NCI-H187 treated with DMSO at 0.1 percent for 48 hours (cell line): ENCODE measurements around the gene DBP.

ENCODE experiments used
- DNase-seq: peaks from one replicate; lab custom pipeline; 2025; lab: John Stamatoyannopoulos, UW

Gene DBP

GRCh38 chr19:48627201-48627864 lies 9.8 kb downstream of the DBP start:
- no peak for DNase-seq

GRCh38 chr19:48625891-48626327 lies 11.3 kb downstream of the DBP start:
- no peak for DNase-seq

- DNase-seq, result no peak
Measured at GRCh38 chr19:48624791-48625723, 12.1 kb downstream of the DBP start.

DNA sequence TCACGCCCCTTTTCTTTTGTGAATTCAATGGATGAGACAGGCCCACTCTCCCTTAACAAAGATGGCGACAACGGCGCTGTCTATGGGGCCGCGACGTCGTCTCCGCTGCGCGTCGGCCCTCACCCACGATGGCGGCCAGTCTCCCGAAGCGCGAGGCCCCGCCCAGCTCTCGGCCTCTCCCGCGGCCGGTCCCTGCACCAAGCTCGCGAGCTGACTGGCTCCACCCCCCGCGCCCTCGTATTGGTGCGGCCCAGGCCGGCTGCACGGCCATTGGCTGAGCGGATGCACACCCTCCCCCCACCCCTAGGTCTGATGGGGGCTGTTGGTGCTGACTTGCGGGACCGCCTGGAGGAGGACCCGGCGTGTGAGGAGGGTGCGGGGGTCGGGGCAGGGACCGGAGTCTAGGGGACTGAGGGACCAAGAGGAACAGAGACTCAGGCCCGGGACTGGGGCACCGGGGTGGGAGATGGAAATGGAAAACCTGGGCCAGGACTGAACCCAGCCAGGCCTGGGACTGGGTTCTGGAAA lies 13.0 kb downstream of the DBP start:
- DNase-seq, result peak; percentile 80

DNA sequence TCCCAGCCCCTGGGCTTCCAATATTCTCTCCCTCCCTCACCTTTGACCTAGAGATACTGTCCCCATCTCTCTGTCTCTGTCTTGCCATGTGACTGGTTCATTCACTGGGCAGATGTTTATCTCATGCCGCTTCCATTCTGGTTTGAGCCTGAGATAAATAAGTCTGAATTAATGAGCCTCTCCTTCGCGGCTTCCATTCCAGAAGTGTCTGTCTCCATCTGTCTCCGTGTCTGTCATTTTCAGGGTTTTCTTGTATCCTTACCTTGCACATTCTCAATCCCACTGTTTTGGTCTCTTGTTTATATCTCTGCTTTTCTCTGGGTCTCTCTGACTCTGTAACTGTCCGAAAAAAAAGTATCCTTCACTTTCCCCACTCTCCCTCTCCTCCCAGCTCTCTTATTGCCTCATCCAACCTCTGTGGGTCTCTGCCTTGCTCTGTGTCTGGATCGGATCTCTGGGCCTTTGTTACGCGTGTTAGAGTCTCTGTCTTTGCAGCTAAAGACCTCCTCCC lies 13.6 kb downstream of the DBP start:
- DNase-seq, result no peak

DNA sequence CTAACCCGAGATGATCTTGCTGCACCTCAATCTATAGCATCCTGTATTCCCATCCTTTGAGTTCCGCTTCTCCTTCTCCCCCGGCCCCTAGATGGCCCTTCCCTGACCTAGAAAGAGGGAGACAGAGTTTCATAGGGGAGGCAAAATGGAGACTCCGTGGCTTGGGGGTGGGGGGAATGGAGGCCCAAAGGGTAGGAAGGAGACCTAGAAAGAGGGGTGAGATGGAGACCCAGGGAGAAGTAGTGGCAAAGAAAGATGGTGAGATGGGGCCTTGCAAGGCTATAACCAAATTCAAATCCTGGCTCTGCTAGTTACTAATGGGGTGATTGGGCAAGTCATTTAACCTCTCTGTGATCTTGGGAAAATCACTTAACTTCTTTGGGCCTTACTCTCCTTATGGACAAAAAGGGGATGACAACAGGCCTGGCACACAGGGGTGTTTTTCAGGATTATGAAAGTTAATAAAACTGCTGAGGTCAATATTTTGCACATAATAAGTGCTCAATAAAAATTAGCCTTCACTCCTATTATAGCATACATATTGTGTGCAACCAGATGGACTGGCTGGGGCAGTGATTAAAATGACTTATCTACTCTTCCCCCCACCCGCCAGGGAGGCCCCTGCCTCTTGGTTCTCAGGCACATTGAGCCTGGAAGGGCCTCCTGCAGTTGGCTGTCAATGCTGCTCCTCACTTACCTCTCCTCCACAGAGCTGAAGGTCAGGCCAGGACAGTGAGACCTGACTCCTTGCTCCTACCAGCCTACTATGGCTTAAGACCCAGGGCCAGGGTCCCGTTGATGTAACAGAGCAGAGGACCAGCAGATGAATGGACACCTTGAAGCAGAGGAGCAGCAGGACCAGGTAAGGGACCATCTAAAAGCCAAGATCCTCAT lies 17.2 kb downstream of the DBP start:
- no peak for DNase-seq

DNA sequence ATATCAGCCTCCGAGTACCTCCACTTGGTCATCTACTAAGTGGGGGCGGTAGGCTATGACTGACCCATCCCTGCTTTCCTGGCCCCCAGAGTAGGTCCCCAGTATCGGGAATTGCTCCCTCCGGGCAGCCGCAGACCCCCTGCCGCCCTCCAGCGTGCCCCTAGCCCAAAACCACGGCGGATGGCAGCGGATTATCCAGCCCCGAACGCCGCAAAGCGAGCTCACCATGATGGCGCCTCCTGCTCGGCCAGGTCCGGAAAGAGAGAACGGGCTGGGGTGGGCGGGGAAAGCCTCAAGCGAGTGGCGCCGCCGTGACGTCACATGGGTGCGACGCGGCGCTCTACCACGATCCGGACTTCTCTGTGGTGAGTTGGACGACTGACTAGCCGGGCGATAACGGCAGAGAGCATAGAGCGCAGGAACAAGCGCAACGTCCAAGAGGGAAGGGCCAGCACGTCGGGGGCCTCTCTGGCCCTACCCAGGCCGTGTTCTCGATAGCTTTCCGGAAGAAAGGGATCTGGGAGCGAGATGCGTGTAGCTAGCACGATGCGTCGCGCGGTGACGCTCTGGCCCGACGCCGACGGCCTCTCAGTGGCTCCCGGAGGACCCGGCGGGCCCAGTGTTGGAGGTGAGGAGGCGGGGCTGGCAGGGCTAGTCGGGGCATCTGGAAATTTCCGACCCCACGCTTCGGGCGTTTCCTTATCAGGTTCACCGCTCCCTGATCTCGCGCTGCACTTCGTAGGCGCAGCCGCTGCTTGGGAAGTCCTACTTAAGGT lies 18.1 kb downstream of the DBP start, which contains the start of the genes RPL18 and SPHK2:
RPL18 (minus strand) TSS at position 263 of the 776 bp plus-strand sequence; CDS start at position 228, 35 bp downstream.
SPHK2 (plus strand) TSS at position 591 of the 776 bp plus-strand sequence. CDS start 1,009 bp downstream, outside the sequence.
- DNase-seq, result peak; percentile 97

DNA sequence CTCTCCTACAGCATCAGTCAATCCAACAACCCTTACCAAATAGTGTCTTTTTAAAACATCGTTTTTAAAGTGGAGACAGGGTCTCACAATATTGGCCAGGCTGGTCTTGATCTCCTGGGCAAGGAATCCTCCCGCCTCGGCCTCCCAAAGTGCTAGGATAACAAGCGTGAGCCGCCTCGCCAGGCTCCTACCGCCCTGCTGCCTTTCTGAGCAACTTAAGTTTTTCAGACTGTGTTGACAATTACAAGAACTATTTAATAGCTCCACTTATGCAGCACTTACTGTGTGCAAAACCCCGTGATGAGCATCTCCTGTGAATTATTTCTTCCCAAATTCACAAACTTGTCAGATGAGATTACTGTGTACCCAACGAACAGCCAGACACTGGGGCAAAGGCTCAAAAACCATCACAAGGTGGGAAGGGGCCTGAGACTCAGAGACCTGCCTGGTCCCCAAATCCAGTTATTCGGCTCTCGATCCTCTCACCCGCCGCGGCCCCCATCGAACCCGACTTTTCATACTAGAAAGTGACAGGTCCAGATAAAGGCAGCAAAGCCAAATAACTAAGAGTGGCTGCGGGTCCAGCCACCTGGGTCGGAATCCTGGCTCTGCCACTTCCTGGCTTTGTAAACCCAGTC lies 18.8 kb downstream of the DBP start:
- DNase-seq, result no peak

- DNase-seq, result no peak
Measured at GRCh38 chr19:48617146-48617937, 19.8 kb downstream of the DBP start.

DNA sequence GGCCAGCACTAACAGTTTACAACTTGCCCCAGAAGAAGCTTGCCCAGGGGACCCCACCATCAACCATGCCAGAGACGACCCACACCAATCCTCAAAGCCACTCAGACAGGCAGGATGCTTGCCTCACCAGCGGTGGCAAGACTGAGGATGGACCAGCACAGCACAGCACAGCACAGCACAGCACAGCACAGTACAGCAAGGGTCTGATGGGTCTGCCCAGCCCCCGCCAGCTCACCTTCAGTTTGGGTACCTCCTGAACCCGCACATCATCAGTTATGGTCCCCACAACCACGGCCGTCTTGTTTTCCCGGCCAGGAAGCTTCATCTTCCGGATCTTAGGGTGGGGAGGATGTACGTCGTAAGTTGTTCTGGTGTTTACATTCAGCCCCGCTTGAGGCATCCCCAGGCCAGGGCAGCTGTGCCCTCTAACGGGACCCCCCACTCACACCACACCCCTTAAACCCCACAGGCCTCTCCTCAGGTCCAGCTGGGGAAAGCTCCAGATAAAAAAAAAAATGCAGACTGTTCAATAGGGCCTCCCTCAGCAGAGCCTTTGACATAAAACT lies 20.6 kb downstream of the DBP start:
- DNase-seq, result no peak

DNA sequence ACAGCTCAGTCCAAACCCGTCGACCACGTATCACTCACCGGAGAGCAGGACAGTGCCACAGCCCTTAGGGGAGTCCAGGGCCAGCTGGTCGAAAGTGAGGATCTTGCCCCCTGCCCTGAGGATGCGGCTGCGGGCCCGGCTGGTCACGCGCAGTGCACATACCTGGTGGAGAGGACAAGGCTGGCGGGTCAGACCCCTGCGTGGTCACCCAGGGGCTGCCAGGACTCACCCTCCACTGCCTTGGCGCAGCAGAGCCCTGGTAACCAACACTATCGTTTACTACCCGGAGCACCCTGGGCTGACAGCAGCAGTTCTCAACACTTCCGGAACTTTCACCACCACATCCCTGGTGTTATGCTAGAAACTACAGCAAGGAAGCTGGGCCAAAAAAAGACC lies 21.1 kb downstream of the DBP start:
- DNase-seq, result no peak

GRCh38 chr19:48615231-48616040 lies 21.7 kb downstream of the DBP start:
- no peak for DNase-seq

GRCh38 chr19:48614436-48615230 lies 22.5 kb downstream of the DBP start, which contains the start of gene FAM83E:
Gene FAM83E (minus strand): TSS chr19:48615076. CDS start chr19:48613372, 1,704 bp downstream.
- DNase-seq, result peak; percentile 61

- DNase-seq, result no peak
Measured at GRCh38 chr19:48613852-48614435, 23.2 kb downstream of the DBP start.

GRCh38 chr19:48613024-48613851 lies 23.9 kb downstream of the DBP start:
- DNase-seq, result no peak

DNA sequence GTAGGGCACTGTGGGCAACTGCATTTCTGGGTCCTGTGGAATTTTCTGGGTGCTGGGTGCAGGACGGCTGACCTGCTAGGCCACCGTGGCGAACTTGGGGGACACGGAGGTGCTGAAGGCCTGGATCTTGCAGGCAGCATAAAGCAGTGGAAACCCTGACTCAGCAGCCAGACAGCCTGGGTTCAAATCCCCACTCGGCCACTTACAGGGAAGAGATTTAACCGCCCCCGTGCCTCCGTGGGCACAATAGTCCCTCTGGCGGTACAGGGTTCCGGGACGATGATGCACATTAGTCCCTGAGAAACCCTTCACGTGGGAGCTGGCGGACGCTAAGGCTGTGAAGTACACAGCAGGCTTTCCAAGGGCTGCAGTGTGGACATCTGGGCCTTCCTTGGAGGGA lies 25.3 kb downstream of the DBP start:
- no peak for DNase-seq
